Measurements from ENCODE around the gene UMODL1. TPM values are rescaled to one million over a fixed set of nuclear protein-coding genes. Genes with fewer than 3 reads are reported as not detected.
A peak's percentile ranks its signal among the peaks of the same experiment; 100 is the strongest.

The UMODL1 gene
- total and polyA plus RNA-seq, 8 donors = 0.02 to 0.06 TPM; not detected in 6

DNA sequence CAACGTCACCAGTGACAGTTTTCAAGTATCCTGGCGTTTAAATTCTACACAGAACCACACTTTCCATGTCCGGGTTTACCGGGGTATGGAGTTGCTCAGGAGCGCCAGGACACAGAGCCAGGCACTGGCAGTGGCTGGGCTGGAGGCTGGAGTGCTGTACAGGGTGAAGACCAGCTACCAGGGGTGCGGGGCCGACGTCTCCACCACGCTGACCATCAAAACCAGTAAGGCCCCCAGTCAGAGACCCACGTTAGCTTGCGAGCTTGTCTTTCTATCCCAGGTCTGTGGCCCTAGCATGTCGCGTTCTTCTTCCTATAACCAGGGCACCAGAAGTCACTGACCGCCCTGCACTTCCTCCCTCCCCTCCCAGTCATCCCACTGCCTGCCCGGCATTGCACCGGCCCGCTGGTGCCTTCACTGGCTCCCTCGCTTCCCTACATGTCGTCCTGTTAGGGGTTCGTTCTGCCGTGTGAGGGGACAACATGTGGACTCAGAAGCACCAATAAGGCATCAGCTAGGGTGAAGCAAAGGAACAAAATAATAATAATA, 27.9 kb downstream of the UMODL1 start:
- Histone ChIP-seq H3K4me3 (no peak overlapping the region), H3K36me3 (no peaks in the 10 kb centered on the region), H3K27ac (no peak overlapping the region), H3K4me1 (peaks cover 0 to 10% (median 0%) of the 10 kb centered on the region in 3 donors), H3K27me3 (no peaks in the 10 kb centered on the region), H3K9me3 (no peaks in the 10 kb centered on the region)
- intact Hi-C loops (cut with DNase I) = no loop called here
- FAIRE-seq (no peak), ATAC-seq (no peak), DNase-seq (no peak)
- WGBS, 2 donors = 82 to 90% methylated on average over 21 of the region's 21 CpGs
- TF ChIP-seq CTCF (IDR thresholded peaks at IDR 0.05) = no peak

DNA sequence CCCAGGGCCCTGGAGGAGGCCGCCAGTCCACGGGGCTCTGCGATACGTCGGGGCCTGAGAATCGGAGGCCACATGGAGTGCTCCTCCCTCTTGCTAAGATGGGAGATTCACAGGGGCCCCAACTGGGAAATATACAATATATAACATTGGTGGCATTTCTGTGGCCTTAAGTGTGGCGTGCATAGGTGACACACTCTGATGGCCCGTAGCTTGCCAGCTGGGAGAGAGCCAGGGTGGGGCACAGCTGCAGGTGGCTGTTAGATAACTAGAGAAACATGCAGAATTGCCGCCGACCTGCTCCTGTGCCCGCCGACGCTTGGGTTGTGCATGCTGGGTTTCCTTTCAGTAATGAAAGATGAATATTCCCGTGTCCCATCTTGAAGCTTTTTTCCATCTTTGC, 30.1 kb downstream of the UMODL1 start:
- H3K27ac ChIP-seq = no peak overlapping the region
- H3K9me3 ChIP-seq = no peaks in the 10 kb centered on the region
- FAIRE-seq (no peak), ATAC-seq (peak in 1 of 4 donors; percentile 40), DNase-seq (no peak)
- intact Hi-C loops (cut with DNase I) = no loop called here
- no peak overlapping the region for H3K4me3 ChIP-seq
- no peaks in the 10 kb centered on the region for H3K36me3 ChIP-seq
- WGBS, 2 donors = 92 to 94% methylated on average over 14 of the region's 14 CpGs
- H3K4me1 ChIP-seq = peaks cover 0 to 10% (median 0%) of the 10 kb centered on the region in 3 donors
- TF ChIP-seq CTCF (IDR thresholded peaks at IDR 0.05) = no peak
- H3K27me3 ChIP-seq = no peaks in the 10 kb centered on the region

GRCh38 chr21:42102076-42102475, 31.0 kb downstream of the UMODL1 start:
- H3K27ac ChIP-seq = no peak overlapping the region
- H3K4me3 ChIP-seq = no peak overlapping the region
- H3K27me3 ChIP-seq = no peaks in the 10 kb centered on the region
- intact Hi-C loops (cut with DNase I) = no loop called here
- peaks cover 0 to 10% (median 0%) of the 10 kb centered on the region in 3 donors for H3K4me1 ChIP-seq
- no peaks in the 10 kb centered on the region for H3K36me3 ChIP-seq
- no peak for DNase-seq
- TF ChIP-seq CTCF (IDR thresholded peaks at IDR 0.05) = no peak
- no peak for FAIRE-seq
- H3K9me3 ChIP-seq = no peaks in the 10 kb centered on the region
- 65 to 67% methylated on average over 6 of the region's 6 CpGs for WGBS, 2 donors
- no peak for ATAC-seq

DNA sequence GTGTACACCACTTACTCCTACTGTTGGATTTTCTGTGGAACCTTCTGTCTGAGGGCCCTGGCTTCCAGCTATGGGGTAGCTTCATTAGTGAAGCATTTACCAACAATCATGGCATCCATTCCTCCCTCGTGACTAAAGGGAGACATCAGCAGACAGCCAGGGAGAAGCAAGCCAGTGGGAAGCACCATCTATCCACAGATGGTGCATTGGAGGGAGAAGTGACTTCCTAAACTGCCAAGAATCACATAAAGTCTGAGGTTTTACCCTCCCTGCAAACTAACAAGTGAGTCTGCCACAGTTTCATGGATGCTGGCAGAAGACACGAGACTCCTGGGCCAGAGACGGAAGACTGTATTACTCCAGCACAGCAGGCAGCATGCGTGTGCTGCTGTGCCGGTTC, 31.4 kb downstream of the UMODL1 start:
- DNase-seq (no peak), ATAC-seq (no peak), FAIRE-seq (no peak)
- no peak for TF ChIP-seq CTCF (IDR thresholded peaks at IDR 0.05)
- Histone ChIP-seq H3K4me1 (peaks cover 0 to 8% (median 0%) of the 10 kb centered on the region in 3 donors), H3K36me3 (no peaks in the 10 kb centered on the region), H3K4me3 (no peak overlapping the region), H3K27ac (no peak overlapping the region), H3K27me3 (no peaks in the 10 kb centered on the region), H3K9me3 (no peaks in the 10 kb centered on the region)
- WGBS, 2 donors = 87 to 92% methylated on average over 5 of the region's 5 CpGs
- intact Hi-C loops (cut with DNase I) = no loop called here

DNA sequence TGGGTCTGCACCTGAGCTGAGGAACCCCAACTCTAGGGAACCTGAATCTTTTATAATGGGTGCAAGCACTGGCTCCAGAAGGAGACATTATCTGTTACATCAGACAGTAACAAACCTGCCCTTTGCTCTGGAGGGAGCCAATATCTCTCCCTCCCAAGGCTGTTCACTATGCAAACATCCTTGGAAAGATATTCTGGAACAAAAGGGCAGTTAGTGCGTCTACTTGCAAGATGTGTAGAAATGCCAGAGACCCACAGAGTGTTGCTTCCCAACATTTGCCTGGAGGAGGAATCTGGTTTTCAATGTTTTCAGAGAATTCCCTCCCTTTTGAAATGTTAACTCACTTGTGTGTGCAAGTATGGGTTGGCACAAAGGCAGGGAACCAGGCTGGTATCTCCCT, 31.9 kb downstream of the UMODL1 start:
- DNase-seq (no peak), ATAC-seq (peak in 1 of 4 donors; percentile 34), FAIRE-seq (no peak)
- Histone ChIP-seq H3K27me3 (no peaks in the 10 kb centered on the region), H3K36me3 (no peaks in the 10 kb centered on the region), H3K4me3 (no peak overlapping the region), H3K9me3 (no peaks in the 10 kb centered on the region), H3K4me1 (peaks cover 0 to 8% (median 0%) of the 10 kb centered on the region in 3 donors), H3K27ac (no peak overlapping the region)
- 47% methylated on average over 1 of the region's 1 CpG for WGBS, 2 donors
- TF ChIP-seq CTCF (IDR thresholded peaks at IDR 0.05) = no peak
- intact Hi-C loops (cut with DNase I) = no loop called here

Data from pancreas (tissue), 10 donors.